Endothelial cell of umbilical vein (primary cell): Measurements from ENCODE around the gene RASD1. TPM values are rescaled to one million over a fixed set of nuclear protein-coding genes. Genes with fewer than 3 reads are reported as not detected.

Source experiments
- BruUV-seq: library from RNA; stranded (reverse); fragments of 400-500 nt; replicated peaks from 2 replicates; lab custom pipeline; 2021; lab: Mats Ljungman, UMichigan
- CTCF ChIA-PET: fragments of 300-600, 350-600 bp; sonication (Branson Sonifier 250); formaldehyde crosslinking; loops from one replicate; lab custom pipeline; 2021; ENCODE audit warnings: antibody characterized with exemption, inconsistent platforms; lab: Charles Lee
- POLR2A ChIA-PET: fragments of 300-600, 350-600 bp; sonication (Branson Sonifier 250); formaldehyde crosslinking; loops from one replicate; lab custom pipeline; 2021; ENCODE audit warnings: antibody characterized with exemption, inconsistent platforms; lab: Charles Lee
- DNase-seq: peaks from one replicate; pipeline ENCODE4 v3.0.0-alpha.2; 2011; ENCODE audit warnings: low read depth, low spot score
- FAIRE-seq: peaks from 2 replicates; lab custom pipeline; 2011; peaks lifted over from hg19 to GRCh38; lab: Jason Lieb, UNC
- H2AFZ ChIP-seq: 2 replicates; pipeline ENCODE4 v1.6.0; 2012; ENCODE audit warnings: low read depth, low read length, control low read depth, inconsistent platforms
- H3K27ac ChIP-seq: 2 replicates; pipeline ENCODE4 v1.5.1; 2011; ENCODE audit warnings: low read depth, mild to moderate bottlenecking, control low read depth, low read length, moderate library complexity; ENCODE audit not compliant: insufficient read depth
- H3K27me3 ChIP-seq, 2 experiments: 2 replicates each; pipeline versions ENCODE4 v1.6.0 to v1.6.1; 2011; ENCODE audit warnings: low read length in 2 of 2, mixed read lengths in 1 of 2; ENCODE audit not compliant: control insufficient read depth in 2 of 2, insufficient read depth in 2 of 2
- H3K36me3 ChIP-seq, 2 experiments: 2 replicates in 1 of 2; 3 replicates in 1 of 2; pipeline ENCODE4 v1.5.1; 2011; ENCODE audit warnings: low read length in 2 of 2, mild to moderate bottlenecking in 1 of 2, moderate library complexity in 1 of 2; ENCODE audit not compliant: control insufficient read depth in 2 of 2, insufficient read depth in 2 of 2; ENCODE audit errors: extremely low read depth in 1 of 2
- H3K4me1 ChIP-seq: 3 replicates; pipeline ENCODE4 v1.5.1; 2011; ENCODE audit warnings: mild to moderate bottlenecking, low read length; ENCODE audit not compliant: control insufficient read depth, insufficient read depth; ENCODE audit errors: extremely low read depth
- H3K4me2 ChIP-seq: 2 replicates; pipeline ENCODE4 v1.6.1; 2011; ENCODE audit warnings: low read length, control low read depth, mixed read lengths; ENCODE audit not compliant: insufficient read depth
- H3K4me3 ChIP-seq, 3 experiments: fragments of 200-600 bp in 1 of 3; sonication (generic), shearing (Covaris generic) in 1 of 3; replicated peaks in 1 of 3; 2 replicates each; pipeline ENCODE4 v1.5.1; 2011 to 2016; ENCODE audit warnings: control low read depth in 3 of 3, low read length in 3 of 3, mild to moderate bottlenecking in 2 of 3, inconsistent platforms in 1 of 3, low read depth in 1 of 3, moderate library complexity in 1 of 3; ENCODE audit not compliant: insufficient read depth in 1 of 3
- H3K79me2 ChIP-seq: 2 replicates; pipeline ENCODE4 v1.6.0; 2012; ENCODE audit warnings: low read length, inconsistent platforms; ENCODE audit not compliant: control insufficient read depth, insufficient read depth
- H3K9ac ChIP-seq: replicated peaks from 2 replicates; pipeline ENCODE3; 2011; ENCODE audit warnings: low read length, control low read depth; ENCODE audit not compliant: insufficient read depth; ENCODE audit errors: extremely low read depth
- H3K9me1 ChIP-seq: replicated peaks from 3 replicates; pipeline ENCODE4 v1.6.0; 2011; ENCODE audit warnings: mild to moderate bottlenecking, low read length; ENCODE audit not compliant: control insufficient read depth, insufficient read depth; ENCODE audit errors: extremely low read depth
- H3K9me3 ChIP-seq: replicated peaks from 2 replicates; pipeline ENCODE4 v1.5.1; 2012; ENCODE audit warnings: low read length, inconsistent platforms; ENCODE audit not compliant: control insufficient read depth, insufficient read depth
- H4K20me1 ChIP-seq: replicated peaks from 2 replicates; pipeline ENCODE3; 2011; ENCODE audit warnings: mild to moderate bottlenecking, low read length; ENCODE audit not compliant: control insufficient read depth, insufficient read depth; ENCODE audit errors: extremely low read depth
- CTCF ChIP-seq, 2 donors: IDR thresholded peaks; 1 replicate in 1 of 2; 2 replicates in 1 of 2; pipeline ENCODE4 v1.5.1; 2011; ENCODE audit warnings: low read length in 2 of 2, mild to moderate bottlenecking in 2 of 2, moderate library complexity in 2 of 2, control low read depth in 1 of 2, inconsistent platforms in 1 of 2, low read depth in 1 of 2; ENCODE audit not compliant: insufficient read depth in 1 of 2; ENCODE audit errors: extremely low read depth in 1 of 2
- EZH2 ChIP-seq: IDR thresholded peaks from 2 replicates; pipeline ENCODE4 v1.6.1; 2012; ENCODE audit warnings: borderline replicate concordance, low read depth, mild to moderate bottlenecking, moderate library complexity, low read length, inconsistent platforms; ENCODE audit not compliant: severe bottlenecking
- FOS ChIP-seq: IDR thresholded peaks from 2 replicates; pipeline ENCODE4 v1.6.1; 2011; ENCODE audit warnings: mild to moderate bottlenecking, low read length, moderate library complexity, borderline replicate concordance; ENCODE audit not compliant: insufficient read depth
- GATA2 ChIP-seq: IDR thresholded peaks from 2 replicates; pipeline ENCODE4 v1.7.0; 2011; ENCODE audit warnings: low read depth, mild to moderate bottlenecking, moderate library complexity, mixed read lengths, low read length; ENCODE audit not compliant: insufficient read length, insufficient read depth
- JUN ChIP-seq: IDR thresholded peaks from 2 replicates; pipeline ENCODE4 v1.6.1; 2011; ENCODE audit warnings: borderline replicate concordance, low read depth; ENCODE audit not compliant: insufficient read length, insufficient read depth
- MAX ChIP-seq: IDR thresholded peaks from 2 replicates; pipeline ENCODE4 v1.6.1; 2011; ENCODE audit not compliant: insufficient read depth, insufficient read length
- MYC ChIP-seq: IDR thresholded peaks from one replicate; pipeline ENCODE4 v1.6.1; 2011; ENCODE audit warnings: mild to moderate bottlenecking, low read depth, low read length
- POLR2A ChIP-seq: IDR thresholded peaks from 2 replicates; pipeline ENCODE4 v1.6.1; 2012; ENCODE audit warnings: low read depth, mild to moderate bottlenecking, control low read depth, low read length
- POLR2AphosphoS5 ChIP-seq: IDR thresholded peaks from 2 replicates; pipeline ENCODE4 v1.6.1; 2012; ENCODE audit warnings: low read depth, mild to moderate bottlenecking, control low read depth, low read length, moderate library complexity; ENCODE audit not compliant: insufficient read depth
- dilution Hi-C: fragments of 300-500 bp; cut with MboI; formaldehyde crosslinking; loops from one replicate; pipeline ENCODE4 v1.15.0; 2019; ENCODE audit warnings: low sequenced_read_pairs; ENCODE audit not compliant: extremely low pct_ligation_motif_present
- intact Hi-C: fragments of 100-400 bp; cut with micrococcal nuclease; formaldehyde crosslinking; loops from one replicate; pipeline ENCODE4 v1.10.0; 2022
- polyA plus RNA-seq, 4 experiments: library from polyadenylated mRNA; depleted of rRNA in 3 of 4; stranded (reverse) in 3 of 4; unstranded in 1 of 4; fragments of >200 nt; gene quantifications; 2 replicates each; pipeline versions ENCODE4 v1.2.1 to v1.2.3, GENCODE V29; 2011 to 2012; ENCODE audit warnings: missing spikeins in 1 of 4
- total RNA-seq: library from RNA; stranded (reverse); gene quantifications from 2 replicates; pipeline ENCODE4 v1.2.3, GENCODE V29; 2021

The RASD1 gene
- total and polyA plus RNA-seq, 2 donors (not counting 3 experiments of a cell fraction or from before 2014, with no cell fraction given) = 4.2 to 15.7 TPM

- Histone ChIP-seq H3K4me2 (no peak overlapping the region), H3K27ac (no peak overlapping the region), H3K4me1 (no peaks in the 10 kb centered on the region), H3K36me3 (no peaks in the 10 kb centered on the region), H3K4me3 (no peak overlapping the region), H3K27me3 (no peaks in the 10 kb centered on the region), H3K9me1 (no peaks in the 10 kb centered on the region), H4K20me1 (no peaks in the 10 kb centered on the region), H3K79me2 (no peaks in the 10 kb centered on the region), H3K9me3 (no peaks in the 10 kb centered on the region), H3K9ac (no peak overlapping the region), H2AFZ (no peak overlapping the region)
- dilution Hi-C loops (no loop called here), intact Hi-C loops (no loop called here)
- CTCF ChIA-PET = no interaction called here
- TF ChIP-seq GATA2 (no peak), JUN (no peak), POLR2A (no peak), FOS (no peak), MYC (no peak), CTCF (IDR thresholded peaks at IDR 0.05; ENCODE audit: extremely low read depth in 1 of 2, insufficient read depth in 1 of 2, low read depth in 1 of 2, low read length in 2 of 2) (no peak), MAX (no peak), EZH2 (no peak), POLR2AphosphoS5 (no peak)
- BruUV-seq = no TSS peak
- DNase-seq (no peak), FAIRE-seq (no peak)
- POLR2A ChIA-PET = no interaction called here
Measured at GRCh38 chr17:17540935-17541639, 44.9 kb upstream of the RASD1 start.
